Measurements from ENCODE around the gene SDK2.

The SDK2 gene

GRCh38 chr17:73605444-73605843, 38.8 kb downstream of the SDK2 start:
- no peak for FAIRE-seq

- no peak for FAIRE-seq
Measured at GRCh38 chr17:73604476-73604875, 39.8 kb downstream of the SDK2 start.

- no peak for FAIRE-seq
Measured at GRCh38 chr17:73603971-73604370, 40.3 kb downstream of the SDK2 start.

- no peak for FAIRE-seq
Measured at GRCh38 chr17:73600103-73600871, 44.0 kb downstream of the SDK2 start.

- FAIRE-seq, result no peak
Measured at GRCh38 chr17:73599599-73599998, 44.6 kb downstream of the SDK2 start.

GRCh38 chr17:73598212-73598611, 46.0 kb downstream of the SDK2 start:
- no peak for FAIRE-seq

- no peak for FAIRE-seq
Measured at GRCh38 chr17:73595931-73596330, 48.3 kb downstream of the SDK2 start.

GRCh38 chr17:73595479-73595878, 48.8 kb downstream of the SDK2 start:
- no peak for FAIRE-seq

- no peak for FAIRE-seq
Measured at GRCh38 chr17:73595068-73595467, 49.2 kb downstream of the SDK2 start.

- FAIRE-seq, result no peak
Measured at GRCh38 chr17:73594598-73594997, 49.6 kb downstream of the SDK2 start.

- FAIRE-seq, result no peak
Measured at GRCh38 chr17:73594025-73594424, 50.2 kb downstream of the SDK2 start.

- no peak for FAIRE-seq
Measured at GRCh38 chr17:73593249-73593965, 50.8 kb downstream of the SDK2 start.

- FAIRE-seq, result no peak
Measured at GRCh38 chr17:73592501-73592961, 51.7 kb downstream of the SDK2 start.

- FAIRE-seq, result no peak
Measured at GRCh38 chr17:73592079-73592415, 52.2 kb downstream of the SDK2 start.

GRCh38 chr17:73591296-73592078, 52.8 kb downstream of the SDK2 start:
- FAIRE-seq, result no peak

GRCh38 chr17:73589363-73589980, 54.8 kb downstream of the SDK2 start:
- no peak for FAIRE-seq

- no peak for FAIRE-seq
Measured at GRCh38 chr17:73588891-73589290, 55.4 kb downstream of the SDK2 start.

- FAIRE-seq, result no peak
Measured at GRCh38 chr17:73588301-73588846, 55.9 kb downstream of the SDK2 start.

- no peak for FAIRE-seq
Measured at GRCh38 chr17:73586921-73587602, 57.2 kb downstream of the SDK2 start.

GRCh38 chr17:73586275-73586832, 57.9 kb downstream of the SDK2 start:
- FAIRE-seq, result no peak

- FAIRE-seq, result no peak
Measured at GRCh38 chr17:73585583-73585982, 58.7 kb downstream of the SDK2 start.

GRCh38 chr17:73584987-73585386, 59.3 kb downstream of the SDK2 start:
- no peak for FAIRE-seq

All from islet of Langerhans (tissue), 1 donor.